Right atrium auricular region (tissue), 2 donors: ENCODE results near the gene MTURN. TPM values are rescaled to one million over a fixed set of nuclear protein-coding genes. Genes with fewer than 3 reads are reported as not detected.
"Not testable (repeated sequence)": the region's sequence is repeated elsewhere in the genome, so short reads cannot be mapped to it uniquely, and the experiment has no call there.

Source experiments
- DNase-seq: peaks from one replicate; pipeline ENCODE4 v3.0.0-alpha.2; 2019; ENCODE audit warnings: low spot score
- H3K27ac ChIP-seq, 2 donors: fragments of 200-600 bp; sonication (generic); 1 replicate in 1 of 2; 2 replicates in 1 of 2; pipeline ENCODE4 v1.5.1; 2016 to 2019
- H3K27me3 ChIP-seq, 2 donors: fragments of 200-600 bp; sonication (generic); one replicate each; pipeline versions ENCODE4 v1.5.1 to v1.6.0; 2017 to 2019
- H3K36me3 ChIP-seq: fragments of 200-600 bp; sonication (generic); one replicate; pipeline ENCODE4 v1.5.1; 2016
- H3K4me1 ChIP-seq, 2 donors: fragments of 200-600 bp; sonication (generic); one replicate each; pipeline versions ENCODE4 v1.5.1 to v1.6.0; 2017 to 2019
- H3K4me3 ChIP-seq, 2 donors: fragments of 200-600 bp; sonication (generic); 1 replicate in 1 of 2; 2 replicates in 1 of 2; pipeline ENCODE4 v1.5.1; 2017 to 2019; ENCODE audit warnings: mild to moderate bottlenecking in 1 of 2, moderate library complexity in 1 of 2
- H3K9me3 ChIP-seq, 2 donors: fragments of 200-600 bp; sonication (generic); one replicate each; pipeline ENCODE4 v1.5.1; 2019
- total RNA-seq, 2 donors: library from RNA; depleted of rRNA; stranded (reverse); fragments of >200 nt; gene quantifications; one replicate each; pipeline ENCODE4 v1.1.0, GENCODE V29; 2016
- TF ChIP-seq, protein P1 (sequence below), 2 donors: fragments of 200-600 bp; sonication (generic); IDR thresholded peaks; one replicate each; pipeline ENCODE4 v1.5.1; 2019; ENCODE audit warnings: antibody characterized with exemption in 2 of 2

MTURN gene
- total RNA-seq, 2 donors from 2014 or later, result 17.4 to 65.4 TPM

DNA sequence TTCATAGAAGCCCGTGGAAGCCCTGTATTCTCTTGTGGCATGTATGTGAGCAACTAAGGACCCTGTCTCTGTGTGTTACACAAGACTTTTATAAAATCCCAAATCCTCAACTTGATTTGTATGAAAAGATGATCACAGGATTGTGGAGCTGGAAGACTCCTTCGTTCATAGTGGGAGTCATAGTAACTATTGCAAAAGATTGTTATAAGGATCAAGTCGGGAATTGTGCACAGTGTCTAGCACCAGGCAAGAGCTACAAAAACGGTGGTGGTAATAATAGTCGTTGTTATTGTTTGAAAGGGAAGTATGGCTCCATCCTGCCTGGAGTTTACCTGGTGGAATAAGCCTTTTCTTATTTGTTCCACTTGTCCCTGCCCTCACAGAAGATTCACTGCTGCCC is 42.8 kb upstream of the MTURN start:
- DNase-seq, result no peak
- H3K9me3 ChIP-seq, result no peaks in the 10 kb centered on the region
- TF ChIP-seq, protein P1, sequence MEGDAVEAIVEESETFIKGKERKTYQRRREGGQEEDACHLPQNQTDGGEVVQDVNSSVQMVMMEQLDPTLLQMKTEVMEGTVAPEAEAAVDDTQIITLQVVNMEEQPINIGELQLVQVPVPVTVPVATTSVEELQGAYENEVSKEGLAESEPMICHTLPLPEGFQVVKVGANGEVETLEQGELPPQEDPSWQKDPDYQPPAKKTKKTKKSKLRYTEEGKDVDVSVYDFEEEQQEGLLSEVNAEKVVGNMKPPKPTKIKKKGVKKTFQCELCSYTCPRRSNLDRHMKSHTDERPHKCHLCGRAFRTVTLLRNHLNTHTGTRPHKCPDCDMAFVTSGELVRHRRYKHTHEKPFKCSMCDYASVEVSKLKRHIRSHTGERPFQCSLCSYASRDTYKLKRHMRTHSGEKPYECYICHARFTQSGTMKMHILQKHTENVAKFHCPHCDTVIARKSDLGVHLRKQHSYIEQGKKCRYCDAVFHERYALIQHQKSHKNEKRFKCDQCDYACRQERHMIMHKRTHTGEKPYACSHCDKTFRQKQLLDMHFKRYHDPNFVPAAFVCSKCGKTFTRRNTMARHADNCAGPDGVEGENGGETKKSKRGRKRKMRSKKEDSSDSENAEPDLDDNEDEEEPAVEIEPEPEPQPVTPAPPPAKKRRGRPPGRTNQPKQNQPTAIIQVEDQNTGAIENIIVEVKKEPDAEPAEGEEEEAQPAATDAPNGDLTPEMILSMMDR (IDR thresholded peaks at IDR 0.05), result no peak
- no peaks in the 10 kb centered on the region for H3K36me3 ChIP-seq
- H3K4me1 ChIP-seq, result no peaks in the 10 kb centered on the region
- H3K4me3 ChIP-seq, result no peak overlapping the region
- no peak overlapping the region for H3K27ac ChIP-seq
- no peaks in the 10 kb centered on the region for H3K27me3 ChIP-seq

DNA sequence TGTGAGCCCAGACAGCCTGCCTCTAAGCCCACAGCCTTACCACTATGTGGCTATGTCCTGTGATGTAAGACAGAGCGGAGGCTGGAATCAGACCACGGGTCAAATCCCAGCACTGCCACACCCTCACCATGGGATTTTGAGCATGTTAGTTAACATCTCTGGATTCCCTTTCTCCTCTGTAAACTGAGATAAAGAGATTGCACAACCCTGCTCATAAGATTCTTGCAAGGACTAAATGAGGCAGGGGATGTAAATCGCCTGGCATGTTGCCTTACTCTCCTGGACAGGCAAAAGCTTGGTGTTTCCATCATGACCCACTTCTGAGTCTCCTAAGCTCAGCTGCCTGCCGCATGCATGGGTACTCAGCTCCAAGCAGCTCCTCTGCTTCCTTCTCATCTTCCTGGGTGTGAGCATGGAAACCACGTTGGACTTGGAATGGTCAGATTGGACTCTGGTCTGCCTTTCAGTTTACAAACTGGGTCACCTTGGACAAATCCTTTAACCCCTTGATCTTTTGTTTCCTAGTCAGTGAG is 41.3 kb upstream of the MTURN start:
- peak; percentile 79 for DNase-seq
- no peak overlapping the region for H3K4me3 ChIP-seq
- H3K4me1 ChIP-seq, result no peaks in the 10 kb centered on the region
- TF ChIP-seq, protein P1 (IDR thresholded peaks at IDR 0.05), result no peak
- no peaks in the 10 kb centered on the region for H3K9me3 ChIP-seq
- no peaks in the 10 kb centered on the region for H3K27me3 ChIP-seq
- H3K36me3 ChIP-seq, result no peaks in the 10 kb centered on the region
- no peak overlapping the region for H3K27ac ChIP-seq

DNA sequence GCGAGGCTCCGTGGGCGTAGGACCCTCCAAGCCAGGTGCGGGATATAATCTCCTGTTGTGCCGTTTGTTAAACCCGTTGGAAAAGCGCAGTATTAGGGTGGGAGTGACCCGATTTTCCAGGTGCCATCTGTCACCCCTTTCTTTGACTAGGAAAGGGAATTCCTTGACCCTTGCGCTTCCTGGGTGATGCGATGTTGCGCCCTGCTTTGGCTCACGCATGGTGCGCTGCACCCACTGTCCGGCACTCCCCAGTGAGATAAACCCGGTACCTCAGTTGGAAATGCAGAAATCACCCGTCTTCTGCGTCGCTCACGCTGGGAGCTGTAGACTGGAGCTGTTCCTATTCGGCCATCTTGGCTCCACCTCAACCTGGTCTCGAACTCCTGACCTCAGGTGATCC is 36.2 kb upstream of the MTURN start:
- H3K9me3 ChIP-seq, DNase-seq, H3K4me3 ChIP-seq, H3K27me3 ChIP-seq, H3K36me3 ChIP-seq, H3K4me1 ChIP-seq, H3K27ac ChIP-seq: not testable (repeated sequence)

DNA sequence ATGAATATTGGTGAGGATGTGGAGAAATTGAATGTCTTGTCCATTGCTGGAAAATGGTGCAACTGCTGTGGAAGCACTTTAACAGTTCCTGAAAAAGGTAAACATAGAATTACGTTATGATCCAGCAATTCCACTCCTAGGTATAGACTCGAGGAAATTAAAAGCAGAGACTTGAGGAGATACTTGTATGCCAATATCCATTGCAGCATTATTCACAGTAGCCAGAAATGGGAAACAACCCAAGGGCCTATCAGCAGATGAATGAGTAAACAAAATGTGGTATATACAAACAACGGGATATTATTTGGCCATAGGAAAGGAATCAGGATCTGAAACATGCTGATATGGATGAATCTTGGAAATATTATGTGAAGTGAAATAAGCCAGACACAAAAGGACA is 32.5 kb upstream of the MTURN start:
- Histone ChIP-seq H3K27ac (no peak overlapping the region), H3K27me3 (no peaks in the 10 kb centered on the region), H3K9me3 (no peaks in the 10 kb centered on the region), H3K4me1 (no peaks in the 10 kb centered on the region), H3K36me3 (no peaks in the 10 kb centered on the region), H3K4me3 (no peak overlapping the region)
- TF ChIP-seq, protein P1 (IDR thresholded peaks at IDR 0.05), result no peak
- DNase-seq, result no peak

DNA sequence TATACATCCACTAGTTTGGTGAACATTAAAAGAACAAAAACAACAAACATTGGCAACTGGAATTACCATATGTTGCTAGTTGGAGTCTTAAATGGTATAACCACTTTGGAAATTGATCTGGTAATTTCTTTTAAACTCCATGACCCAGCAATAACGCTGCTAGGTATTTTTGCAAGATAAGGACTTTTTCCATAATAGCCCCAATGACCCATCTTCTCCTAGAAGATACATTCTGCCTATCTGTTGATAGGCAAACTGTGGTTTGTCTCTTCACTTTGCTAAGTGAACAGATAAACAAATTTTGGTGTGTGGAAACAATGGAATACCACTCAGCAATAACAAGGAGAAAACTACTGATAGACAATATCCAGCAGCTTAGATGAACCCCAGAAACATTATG is 30.6 kb upstream of the MTURN start:
- no peaks in the 10 kb centered on the region for H3K4me1 ChIP-seq
- TF ChIP-seq, protein P1 (IDR thresholded peaks at IDR 0.05), result no peak
- no peak for DNase-seq
- H3K9me3 ChIP-seq, result peaks cover 0 to 4% of the 10 kb centered on the region in 2 donors
- no peaks in the 10 kb centered on the region for H3K36me3 ChIP-seq
- no peaks in the 10 kb centered on the region for H3K27me3 ChIP-seq
- H3K27ac ChIP-seq, result no peak overlapping the region
- H3K4me3 ChIP-seq, result no peak overlapping the region

DNA sequence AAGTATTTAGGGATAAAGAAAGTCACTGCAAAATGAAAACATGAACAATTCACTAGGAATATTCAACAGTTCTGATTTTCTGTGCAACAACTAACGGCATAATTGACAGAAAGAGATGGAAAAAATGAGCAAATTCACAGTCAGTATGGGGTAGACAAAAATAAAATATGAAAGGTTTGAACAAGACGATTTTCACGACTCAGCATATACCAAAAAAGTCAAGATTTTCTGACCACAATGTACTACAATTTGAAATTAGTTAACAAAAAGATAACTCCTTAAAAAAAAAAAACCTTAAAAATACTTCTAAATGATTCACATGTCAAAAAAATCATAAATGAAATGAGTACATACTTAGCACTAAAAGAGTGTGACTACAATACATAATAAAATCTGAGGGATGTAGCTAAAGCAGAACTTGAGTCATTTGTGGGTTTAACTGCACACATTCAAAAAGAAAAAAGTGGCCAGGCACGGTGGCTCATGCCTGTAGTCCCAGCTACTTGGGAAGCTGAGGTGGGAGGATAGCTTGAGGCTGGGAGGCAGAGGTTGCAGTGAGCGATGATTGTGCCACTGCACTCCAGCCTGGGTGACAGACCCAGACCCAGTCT is 22.6 kb upstream of the MTURN start:
- no peaks in the 10 kb centered on the region for H3K27me3 ChIP-seq
- TF ChIP-seq, protein P1 (IDR thresholded peaks at IDR 0.05), result no peak
- DNase-seq, result no peak
- H3K9me3 ChIP-seq, result peaks cover 0 to 18% of the 10 kb centered on the region in 2 donors
- no peaks in the 10 kb centered on the region for H3K4me1 ChIP-seq
- no peak overlapping the region for H3K27ac ChIP-seq
- no peak overlapping the region for H3K4me3 ChIP-seq
- H3K36me3 ChIP-seq, result no peaks in the 10 kb centered on the region
